OCI-LY1 (cell line): ENCODE data around the gene DHX29.

Source experiments
- CTCF ChIP-seq: fragments of 200-600 bp; sonication (generic), shearing (Covaris generic); IDR thresholded peaks from 2 replicates; pipeline ENCODE4 v1.5.1; 2017; ENCODE audit warnings: mild to moderate bottlenecking, antibody characterized with exemption, low read length, moderate library complexity, mixed read lengths
- EZH2 ChIP-seq: fragments of 200-600 bp; sonication (generic), shearing (Covaris generic); IDR thresholded peaks from 2 replicates; pipeline ENCODE4 v1.8.0; 2017; ENCODE audit warnings: borderline replicate concordance, mixed run types, mild to moderate bottlenecking, antibody characterized with exemption, low read length, moderate library complexity, mixed read lengths

- TF ChIP-seq CTCF (no peak), EZH2 (no peak)
Measured at GRCh38 chr5:55319491-55319890, 12.0 kb upstream of the DHX29 start.
